HepG2 (cell line): ENCODE data around the gene PRM3. TPM values are rescaled to one million over a fixed set of nuclear protein-coding genes. Genes with fewer than 3 reads are reported as not detected.
A peak's percentile ranks its signal among the peaks of the same experiment; 100 is the strongest.

Experiments used
- ARID2 ChIP-seq: sonication (generic); formaldehyde crosslinking; IDR thresholded peaks from 2 replicates; pipeline ENCODE4 v1.8.1; 2022; ENCODE audit warnings: mild to moderate bottlenecking, missing genetic modification reagents, borderline replicate concordance
- CSRNP1 ChIP-seq: sonication (generic); formaldehyde crosslinking; IDR thresholded peaks from 2 replicates; pipeline ENCODE4 v1.8.1; 2023; ENCODE audit warnings: mild to moderate bottlenecking, missing genetic modification reagents
- FOXM1 ChIP-seq: sonication (generic); formaldehyde crosslinking; IDR thresholded peaks from 2 replicates; pipeline ENCODE4 v1.5.0; 2020; ENCODE audit warnings: missing genetic modification reagents
- MAFK ChIP-seq, 2 experiments: IDR thresholded peaks in 1 of 2; conservative IDR thresholded peaks in 1 of 2; 2 replicates each; pipeline ENCODE4 v1.6.1; 2011; ENCODE audit warnings: improper control_type of control experiment in 2 of 2, low read length in 2 of 2
- NCOA1 ChIP-seq: sonication (generic); formaldehyde crosslinking; IDR thresholded peaks from 2 replicates; pipeline ENCODE4 v1.9.0; 2021; ENCODE audit warnings: missing genetic modification reagents
- PLRG1 ChIP-seq: fragments of 450-650 bp; conservative IDR thresholded peaks from 2 replicates; pipeline ENCODE4 v1.6.1; 2016
- SOX6 ChIP-seq, 2 experiments: fragments of 450-650 bp in 1 of 2; sonication (generic) in 1 of 2; formaldehyde crosslinking in 1 of 2; IDR thresholded peaks; 2 replicates each; pipeline versions ENCODE4 v1.4.0 to v1.6.1; 2017 to 2020; ENCODE audit warnings: antibody characterized with exemption in 1 of 2, mild to moderate bottlenecking in 1 of 2, missing genetic modification reagents in 1 of 2
- TBX2 ChIP-seq: sonication (generic); formaldehyde crosslinking; IDR thresholded peaks from 2 replicates; pipeline ENCODE4 v1.5.0; 2020; ENCODE audit warnings: missing genetic modification reagents, mild to moderate bottlenecking, borderline replicate concordance
- ZBTB40 ChIP-seq, 2 experiments: fragments of 450-650 bp in 1 of 2; sonication (generic) in 1 of 2; formaldehyde crosslinking in 1 of 2; IDR thresholded peaks; 2 replicates each; pipeline versions ENCODE4 v1.6.1 to v1.8.0; 2016 to 2022; ENCODE audit warnings: antibody characterized with exemption in 1 of 2, mild to moderate bottlenecking in 1 of 2, missing genetic modification reagents in 1 of 2
- ZNF17 ChIP-seq: sonication (generic); formaldehyde crosslinking; IDR thresholded peaks from 2 replicates; pipeline ENCODE4 v1.5.0; 2020; ENCODE audit warnings: mild to moderate bottlenecking, missing genetic modification reagents
- ZNF30 ChIP-seq: sonication (generic); formaldehyde crosslinking; IDR thresholded peaks from 2 replicates; pipeline ENCODE4 v1.5.0; 2020; ENCODE audit warnings: mild to moderate bottlenecking, missing genetic modification reagents
- ZNF552 ChIP-seq: sonication (generic); formaldehyde crosslinking; IDR thresholded peaks from 2 replicates; pipeline ENCODE4 v1.9.0; 2022; ENCODE audit warnings: missing genetic modification reagents, mild to moderate bottlenecking, borderline replicate concordance
- ZNF558 ChIP-seq: sonication (generic); formaldehyde crosslinking; IDR thresholded peaks from 2 replicates; pipeline ENCODE4 v1.9.0; 2022; ENCODE audit warnings: mild to moderate bottlenecking, missing genetic modification reagents, borderline replicate concordance
- ZNF572 ChIP-seq: sonication (generic); formaldehyde crosslinking; IDR thresholded peaks from 2 replicates; pipeline ENCODE4 v1.5.1; 2020; ENCODE audit warnings: mild to moderate bottlenecking, missing genetic modification reagents
- ZNF614 ChIP-seq: IDR thresholded peaks from 2 replicates; pipeline ENCODE4 v1.6.1; 2018; ENCODE audit warnings: missing biosample characterization, missing genetic modification reagents, inconsistent platforms, borderline replicate concordance
- ZNF616 ChIP-seq: sonication (generic); formaldehyde crosslinking; IDR thresholded peaks from 2 replicates; pipeline ENCODE4 v1.5.0; 2020; ENCODE audit warnings: low read depth, mild to moderate bottlenecking, missing genetic modification reagents
- ZNF644 ChIP-seq: IDR thresholded peaks from 2 replicates; pipeline ENCODE4 v1.6.1; 2016; ENCODE audit warnings: low read depth
- ZNF792 ChIP-seq: IDR thresholded peaks from 2 replicates; pipeline ENCODE4 v1.6.1; 2016
- ZNF839 ChIP-seq: sonication (generic); formaldehyde crosslinking; IDR thresholded peaks from 2 replicates; pipeline ENCODE4 v1.4.0; 2020; ENCODE audit warnings: missing genetic modification reagents, mild to moderate bottlenecking, borderline replicate concordance
- polyA plus RNA-seq, 8 experiments: library from polyadenylated mRNA; depleted of rRNA in 3 of 8; stranded (reverse) in 7 of 8; unstranded in 1 of 8; fragments of >200 nt; fragmentation: Illumina TruSeq in 4 of 8; extraction: Trizol in 4 of 8; gene quantifications; 2 replicates each; pipeline versions ENCODE4 v1.2.1 to v1.2.3, GENCODE V29; 2011 to 2016; ENCODE audit warnings: low read depth in 4 of 8, missing spikeins in 1 of 8, mixed read lengths in 1 of 8; ENCODE audit not compliant: insufficient read depth in 1 of 8
- total RNA-seq, 5 experiments: library from RNA; depleted of rRNA; stranded (reverse); fragments of >200 nt; fragmentation: Illumina TruSeq; extraction: Trizol; gene quantifications; 2 replicates each; pipeline ENCODE4 v1.2.3, GENCODE V29; 2016; ENCODE audit warnings: low read depth in 1 of 5

The PRM3 gene
- total and polyA plus RNA-seq, 2 of the 13 experiments (the other 11 are each of a cell fraction or from before 2014, with no cell fraction given), result not detected

GRCh38 chr16:11297492-11298142, 24.2 kb upstream of the PRM3 start (continued):
- TF ChIP-seq ZNF792 (CRISPR knock-in tag) (no peak; the same call in 1 of the 2 replicates), SOX6 (IDR thresholded peaks at IDR 0.05) (no peak), SOX6 (CRISPR knock-in tag; IDR thresholded peaks at IDR 0.05) (0 out of 2 replicates have a peak, but pooled peaks have one; percentile 14), ZNF614 (no peak; the same call in 1 of the 2 replicates), ZNF552 (CRISPR knock-in tag) (no peak), ZNF558 (CRISPR knock-in tag) (0 out of 2 replicates have a peak, but pooled peaks have one; percentile 20), ZNF644 (CRISPR knock-in tag) (no peak), ARID2 (CRISPR knock-in tag) (peak; percentile 94), TBX2 (CRISPR knock-in tag) (peak; percentile 92), ZBTB40 (IDR thresholded peaks at IDR 0.05) (no peak), ZBTB40 (CRISPR knock-in tag; IDR thresholded peaks at IDR 0.05) (0 out of 2 replicates have a peak, but pooled peaks have one; percentile 29), MAFK (conservative IDR thresholded peaks at IDR 0.05 in 1 of 2, IDR thresholded peaks at IDR 0.05 in 1 of 2; ENCODE audit: low read length in 2 of 2) (no peak), ZNF839 (no peak), ZNF616 (CRISPR knock-in tag) (peak; percentile 95; the same call in 1 of the 2 replicates), ZNF17 (no peak), CSRNP1 (CRISPR knock-in tag) (0 out of 2 replicates have a peak, but pooled peaks have one; percentile 71), FOXM1 (no peak), NCOA1 (CRISPR knock-in tag) (no peak), PLRG1 (no peak), ZNF30 (no peak), ZNF572 (CRISPR knock-in tag) (no peak)
